Stimulated activated naive CD8-positive, alpha-beta T cell treated with anti-CD3 and anti-CD28 coated beads, Interleukin-15, Interleukin-2, amounts not matched to agents 100 ng/mL and 50 ng/mL, for 24 hours (primary cell): ENCODE data around the gene NAT9.
A peak's percentile ranks its signal among the peaks of the same experiment; 100 is the strongest.

Experiments
- H3K27ac Mint-ChIP-seq: one replicate; pipeline ENCODE4 v1.8.0; 2021; ENCODE audit warnings: mild to moderate bottlenecking, mixed read lengths
- H3K27me3 Mint-ChIP-seq: one replicate; pipeline ENCODE4 v1.8.0; 2021; ENCODE audit warnings: mixed read lengths
- H3K36me3 Mint-ChIP-seq: one replicate; pipeline ENCODE4 v1.8.0; 2021; ENCODE audit warnings: low read depth, mixed read lengths
- H3K4me1 Mint-ChIP-seq: one replicate; pipeline ENCODE4 v1.8.0; 2021; ENCODE audit warnings: low read depth, mixed read lengths
- H3K4me3 Mint-ChIP-seq: one replicate; pipeline ENCODE4 v1.8.0; 2021; ENCODE audit warnings: mild to moderate bottlenecking, mixed read lengths
- H3K9me3 Mint-ChIP-seq: one replicate; pipeline ENCODE4 v1.8.0; 2021; ENCODE audit warnings: mixed read lengths

Gene NAT9

GRCh38 chr17:74776044-74776962, at the start of gene NAT9:
TSS of gene NAT9 (minus strand) at chr17:74776345. CDS start at chr17:74775698, 647 bp downstream.
- no peaks in the 10 kb centered on the region for H3K9me3 Mint-ChIP-seq

GRCh38 chr17:74824961-74825627, 48.9 kb upstream of the NAT9 start:
- no peak overlapping the region for H3K4me3 Mint-ChIP-seq
- H3K4me1 Mint-ChIP-seq: no peaks in the 10 kb centered on the region
- no peaks in the 10 kb centered on the region for H3K9me3 Mint-ChIP-seq
- H3K27ac Mint-ChIP-seq: no peak overlapping the region
- H3K36me3 Mint-ChIP-seq: peaks cover 4% of the 10 kb centered on the region
- H3K27me3 Mint-ChIP-seq: no peaks in the 10 kb centered on the region

More at GRCh38 chr17:74776044-74776962, at the start of gene NAT9:
- Mint-ChIP-seq H3K4me1 (peaks cover 66% of the 10 kb centered on the region), H3K27ac (peak within 1 kb of the TSS; percentile 96), H3K27me3 (no peaks in the 10 kb centered on the region), H3K4me3 (peak within 1 kb of the TSS; percentile 99), H3K36me3 (peaks cover 32% of the 10 kb centered on the region)

GRCh38 chr17:74822939-74823367, 46.8 kb upstream of the NAT9 start:
- H3K27me3 Mint-ChIP-seq: no peaks in the 10 kb centered on the region
- H3K4me3 Mint-ChIP-seq: no peak overlapping the region
- H3K9me3 Mint-ChIP-seq: no peaks in the 10 kb centered on the region
- no peak overlapping the region for H3K27ac Mint-ChIP-seq
- no peaks in the 10 kb centered on the region for H3K4me1 Mint-ChIP-seq
- peaks cover 10% of the 10 kb centered on the region for H3K36me3 Mint-ChIP-seq

GRCh38 chr17:74822335-74822938, 46.3 kb upstream of the NAT9 start:
- no peak overlapping the region for H3K27ac Mint-ChIP-seq
- H3K4me3 Mint-ChIP-seq: no peak overlapping the region
- peaks cover 10% of the 10 kb centered on the region for H3K36me3 Mint-ChIP-seq

GRCh38 chr17:74821655-74822334, 45.6 kb upstream of the NAT9 start:
- Mint-ChIP-seq H3K4me3 (no peak overlapping the region), H3K4me1 (no peaks in the 10 kb centered on the region), H3K9me3 (no peaks in the 10 kb centered on the region), H3K27ac (no peak overlapping the region), H3K36me3 (peaks cover 10% of the 10 kb centered on the region), H3K27me3 (no peaks in the 10 kb centered on the region)

More at GRCh38 chr17:74822335-74822938, 46.3 kb upstream of the NAT9 start:
- no peaks in the 10 kb centered on the region for H3K9me3 Mint-ChIP-seq
- no peaks in the 10 kb centered on the region for H3K27me3 Mint-ChIP-seq
- H3K4me1 Mint-ChIP-seq: no peaks in the 10 kb centered on the region

- no peaks in the 10 kb centered on the region for H3K9me3 Mint-ChIP-seq
- no peak overlapping the region for H3K4me3 Mint-ChIP-seq
- no peaks in the 10 kb centered on the region for H3K27me3 Mint-ChIP-seq
- H3K4me1 Mint-ChIP-seq: no peaks in the 10 kb centered on the region
- H3K36me3 Mint-ChIP-seq: peaks cover 17% of the 10 kb centered on the region
- no peak overlapping the region for H3K27ac Mint-ChIP-seq
These were observed 43.8 kb upstream of the NAT9 start for GRCh38 chr17:74819801-74820436.

- Mint-ChIP-seq H3K9me3 (no peaks in the 10 kb centered on the region), H3K27me3 (no peaks in the 10 kb centered on the region), H3K27ac (no peak overlapping the region), H3K36me3 (peaks cover 22% of the 10 kb centered on the region), H3K4me3 (no peak overlapping the region), H3K4me1 (no peaks in the 10 kb centered on the region)
These were observed 42.3 kb upstream of the NAT9 start for GRCh38 chr17:74818291-74818938.

GRCh38 chr17:74816905-74817620, 40.9 kb upstream of the NAT9 start:
- H3K4me3 Mint-ChIP-seq: no peak overlapping the region
- H3K27ac Mint-ChIP-seq: no peak overlapping the region
- H3K36me3 Mint-ChIP-seq: peaks cover 22% of the 10 kb centered on the region
- no peaks in the 10 kb centered on the region for H3K27me3 Mint-ChIP-seq
- H3K9me3 Mint-ChIP-seq: no peaks in the 10 kb centered on the region
- H3K4me1 Mint-ChIP-seq: no peaks in the 10 kb centered on the region

- H3K9me3 Mint-ChIP-seq: no peaks in the 10 kb centered on the region
- H3K4me3 Mint-ChIP-seq: no peak overlapping the region
- H3K27me3 Mint-ChIP-seq: no peaks in the 10 kb centered on the region
- no peak overlapping the region for H3K27ac Mint-ChIP-seq
- peaks cover 20% of the 10 kb centered on the region for H3K36me3 Mint-ChIP-seq
- H3K4me1 Mint-ChIP-seq: no peaks in the 10 kb centered on the region
These were observed 39.6 kb upstream of the NAT9 start for GRCh38 chr17:74815550-74816370.

GRCh38 chr17:74815067-74815466, 38.9 kb upstream of the NAT9 start:
- Mint-ChIP-seq H3K9me3 (no peaks in the 10 kb centered on the region), H3K27ac (no peak overlapping the region), H3K36me3 (peaks cover 24% of the 10 kb centered on the region), H3K27me3 (no peaks in the 10 kb centered on the region), H3K4me1 (no peaks in the 10 kb centered on the region), H3K4me3 (no peak overlapping the region)

- H3K4me1 Mint-ChIP-seq: no peaks in the 10 kb centered on the region
- no peaks in the 10 kb centered on the region for H3K27me3 Mint-ChIP-seq
- no peaks in the 10 kb centered on the region for H3K9me3 Mint-ChIP-seq
- no peak overlapping the region for H3K27ac Mint-ChIP-seq
- peaks cover 26% of the 10 kb centered on the region for H3K36me3 Mint-ChIP-seq
- no peak overlapping the region for H3K4me3 Mint-ChIP-seq
These were observed 38.3 kb upstream of the NAT9 start for GRCh38 chr17:74814453-74814852.

GRCh38 chr17:74812109-74813009, 36.2 kb upstream of the NAT9 start:
- H3K27ac Mint-ChIP-seq: no peak overlapping the region
- no peaks in the 10 kb centered on the region for H3K9me3 Mint-ChIP-seq
- no peaks in the 10 kb centered on the region for H3K27me3 Mint-ChIP-seq
- peaks cover 25% of the 10 kb centered on the region for H3K36me3 Mint-ChIP-seq
- H3K4me3 Mint-ChIP-seq: no peak overlapping the region
- no peaks in the 10 kb centered on the region for H3K4me1 Mint-ChIP-seq
